H4 (cell line): ENCODE data around the gene RNU1-2. TPM values are rescaled to one million over a fixed set of nuclear protein-coding genes. Genes with fewer than 3 reads are reported as not detected.
"Not testable (repeated sequence)": the region's sequence is repeated elsewhere in the genome, so short reads cannot be mapped to it uniquely, and the experiment has no call there.

Experiments used
- DNase-seq: peaks from one replicate; pipeline ENCODE4 v3.0.0-alpha.2; 2015; ENCODE audit warnings: low spot score
- total RNA-seq: library from RNA; depleted of rRNA; stranded (reverse); fragments of >200 nt; shearing (Covaris generic); gene quantifications from 2 replicates; pipeline ENCODE4 v1.2.3, GENCODE V29; 2014

RNU1-2 gene
- total RNA-seq, 1 experiment from 2014 or later, result not detected

DNA sequence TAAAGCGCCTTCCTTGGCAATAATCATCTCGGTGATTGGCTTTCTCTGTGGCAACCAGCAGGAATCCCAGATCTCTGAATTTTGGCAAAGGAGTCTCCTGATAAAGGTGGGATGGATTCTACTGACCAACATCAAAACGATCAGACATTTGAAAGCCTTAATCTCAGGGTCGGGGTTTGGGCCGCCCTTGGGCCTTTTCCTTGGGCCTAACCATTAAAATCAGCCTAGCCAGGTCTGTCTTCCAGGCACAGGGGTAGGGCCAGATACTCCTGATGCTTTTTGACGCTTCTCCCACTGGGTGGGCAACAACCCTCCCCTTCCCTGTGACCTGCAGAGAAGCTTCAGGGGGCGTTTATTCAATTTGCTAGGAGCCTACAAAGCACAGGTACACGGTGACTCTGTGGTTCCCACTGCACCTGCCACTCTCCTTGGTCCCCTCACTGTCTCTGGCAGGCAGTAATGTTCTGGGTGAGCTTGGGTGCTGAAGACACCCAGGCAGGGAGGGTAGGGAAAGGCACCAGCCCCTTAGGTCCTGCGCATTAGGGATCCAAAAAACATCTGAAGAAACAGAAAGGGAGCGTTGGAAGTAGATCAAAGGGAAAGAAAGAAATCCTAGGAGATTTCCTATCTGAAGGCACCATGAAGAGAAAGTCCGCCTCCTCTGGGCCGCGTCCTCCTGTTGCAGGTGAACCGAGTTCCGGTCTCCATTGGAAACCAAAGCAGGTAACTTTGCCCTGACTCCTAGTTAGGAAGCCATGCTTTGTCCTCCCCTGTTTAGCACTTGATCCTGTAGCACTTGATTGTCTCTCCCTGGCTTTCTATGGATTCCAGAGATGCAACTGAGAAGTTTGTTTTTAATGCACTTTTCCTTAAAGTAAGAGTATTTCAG, 12.3 kb downstream of the RNU1-2 start:
- no peak for DNase-seq

DNA sequence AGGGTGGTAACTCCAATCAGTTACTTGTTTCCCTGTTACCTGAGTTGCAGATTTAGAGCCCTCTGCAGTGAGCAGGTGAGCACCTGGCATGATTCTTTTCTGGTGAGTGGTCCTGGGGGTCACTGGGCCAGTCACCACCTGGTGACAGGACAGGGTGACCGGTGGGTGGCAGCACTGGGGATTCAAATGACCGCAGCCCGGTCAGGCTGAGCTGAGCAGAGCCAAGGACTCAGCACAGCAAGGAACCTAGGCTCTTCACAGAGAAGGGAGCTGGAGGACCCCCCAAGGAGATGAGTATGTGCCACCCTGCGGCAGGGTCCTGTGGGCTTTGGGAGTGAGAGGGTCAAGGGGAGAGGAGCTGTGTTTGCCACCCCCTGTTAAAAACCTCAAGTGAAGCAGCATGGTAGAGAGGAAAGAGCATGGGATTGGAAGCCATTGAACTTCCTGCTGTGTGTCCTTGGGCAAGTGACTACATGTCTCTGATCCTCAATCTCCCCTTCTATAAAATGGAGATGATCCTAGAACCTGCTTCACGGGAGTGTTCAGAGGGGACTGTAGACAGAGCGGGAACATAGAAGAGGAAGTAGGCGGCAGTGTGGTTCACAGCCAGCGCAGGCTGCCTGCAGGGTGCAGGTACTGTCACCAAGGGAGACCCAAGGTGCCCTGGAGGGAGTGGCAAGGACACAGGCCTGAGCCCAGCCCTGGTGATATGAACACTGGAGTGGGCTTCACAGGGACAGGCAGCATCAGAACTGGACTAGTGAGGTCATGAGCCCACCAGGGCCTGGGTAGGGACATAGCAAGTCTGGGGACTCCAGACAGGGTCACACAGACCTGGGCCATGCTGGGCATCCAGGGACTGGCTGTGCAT, 16.3 kb downstream of the RNU1-2 start:
- DNase-seq, result not testable (repeated sequence)

DNA sequence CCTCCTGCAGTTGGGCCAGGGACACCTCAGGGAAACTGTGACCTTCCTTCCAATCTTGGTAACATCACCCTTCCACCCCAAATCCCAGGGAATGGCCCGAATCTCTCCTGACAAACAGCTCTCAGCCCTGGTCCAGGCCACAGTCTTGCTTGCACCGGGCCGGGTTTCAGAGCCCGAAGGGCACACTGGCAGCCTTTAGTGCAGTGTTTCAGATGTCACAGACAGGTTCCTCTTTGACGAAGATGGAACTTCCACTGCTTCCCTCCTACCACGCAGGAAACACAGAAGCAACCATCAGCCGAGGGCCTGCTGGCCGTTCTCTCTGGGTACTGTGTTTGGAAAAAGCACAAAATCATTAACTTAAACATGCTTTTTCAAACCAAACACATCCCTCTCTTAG, 17.0 kb downstream of the RNU1-2 start:
- DNase-seq, result not testable (repeated sequence)

DNA sequence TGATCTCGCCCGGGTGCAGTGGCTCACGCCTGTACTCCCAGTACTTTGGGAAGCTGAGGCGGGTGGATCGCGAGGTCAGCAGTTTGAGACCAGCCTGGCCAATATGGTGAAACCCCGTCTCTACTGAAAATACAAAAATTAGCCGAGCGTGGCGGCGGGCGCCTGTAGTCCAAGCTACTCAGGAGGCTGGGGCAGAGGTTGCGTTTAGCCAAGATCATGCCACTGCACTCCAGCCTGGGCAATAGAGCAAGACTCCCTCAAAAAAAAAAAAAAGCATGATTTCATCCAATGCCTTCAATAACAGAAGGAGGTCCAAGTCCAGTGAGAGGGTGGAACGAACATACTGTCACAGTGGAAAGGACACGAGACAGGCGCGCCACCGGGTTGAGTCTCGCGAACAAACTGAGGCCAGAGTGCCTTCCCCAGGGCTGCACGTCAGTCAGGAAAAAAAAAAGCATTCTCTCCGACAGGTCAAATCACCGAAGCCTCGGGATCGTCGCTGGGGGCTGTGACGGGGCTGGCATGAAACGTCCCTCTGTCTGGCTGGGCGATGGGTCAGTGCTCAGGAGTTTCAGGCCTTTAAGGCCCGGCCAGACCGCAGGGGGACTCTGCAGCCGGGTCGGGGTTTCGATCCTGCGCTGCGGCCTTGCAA, 17.5 kb downstream of the RNU1-2 start:
- no peak for DNase-seq

DNA sequence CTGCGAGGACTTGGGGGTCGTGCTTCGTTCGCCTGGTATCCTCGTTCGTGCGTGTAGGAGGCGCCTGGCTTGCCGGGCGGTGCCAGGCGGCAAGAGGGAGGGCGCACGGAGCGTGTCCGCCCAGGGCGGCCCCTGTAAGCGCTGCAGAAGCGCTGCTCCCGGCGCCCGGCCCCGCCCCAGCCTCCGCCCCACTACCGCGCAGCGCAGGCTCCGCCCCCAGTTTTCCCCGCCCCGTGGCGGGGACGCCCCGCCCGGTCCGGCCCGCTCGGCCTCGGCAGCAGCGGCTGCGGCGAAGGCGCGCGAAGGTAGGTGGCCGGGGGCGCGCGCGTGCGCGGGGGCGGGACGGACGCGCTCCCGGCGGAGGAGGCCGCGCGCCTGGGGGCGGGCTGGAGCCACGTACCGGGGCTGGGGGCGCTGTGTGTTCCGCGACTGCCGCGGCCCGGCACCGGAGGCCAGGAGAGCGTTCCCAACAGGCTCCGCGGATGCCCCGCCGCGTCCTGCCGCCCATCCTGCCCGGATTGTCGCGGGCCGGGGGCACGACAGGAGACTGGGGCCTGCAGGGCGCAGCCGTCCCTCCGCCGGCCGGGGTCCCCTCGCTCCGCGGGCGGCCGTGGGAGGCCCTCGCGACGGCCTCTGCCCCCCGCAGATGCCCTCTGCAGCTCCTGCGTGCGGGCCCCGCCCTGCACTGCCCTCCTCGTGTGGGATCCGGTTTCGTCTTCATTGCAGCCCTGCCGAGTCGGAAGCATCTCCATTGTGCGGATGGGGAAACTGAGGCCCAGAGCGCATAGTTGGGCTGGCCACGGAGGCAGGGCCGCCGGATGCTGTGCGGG, 18.3 kb downstream of the RNU1-2 start:
- peak; percentile 76 for DNase-seq

DNA sequence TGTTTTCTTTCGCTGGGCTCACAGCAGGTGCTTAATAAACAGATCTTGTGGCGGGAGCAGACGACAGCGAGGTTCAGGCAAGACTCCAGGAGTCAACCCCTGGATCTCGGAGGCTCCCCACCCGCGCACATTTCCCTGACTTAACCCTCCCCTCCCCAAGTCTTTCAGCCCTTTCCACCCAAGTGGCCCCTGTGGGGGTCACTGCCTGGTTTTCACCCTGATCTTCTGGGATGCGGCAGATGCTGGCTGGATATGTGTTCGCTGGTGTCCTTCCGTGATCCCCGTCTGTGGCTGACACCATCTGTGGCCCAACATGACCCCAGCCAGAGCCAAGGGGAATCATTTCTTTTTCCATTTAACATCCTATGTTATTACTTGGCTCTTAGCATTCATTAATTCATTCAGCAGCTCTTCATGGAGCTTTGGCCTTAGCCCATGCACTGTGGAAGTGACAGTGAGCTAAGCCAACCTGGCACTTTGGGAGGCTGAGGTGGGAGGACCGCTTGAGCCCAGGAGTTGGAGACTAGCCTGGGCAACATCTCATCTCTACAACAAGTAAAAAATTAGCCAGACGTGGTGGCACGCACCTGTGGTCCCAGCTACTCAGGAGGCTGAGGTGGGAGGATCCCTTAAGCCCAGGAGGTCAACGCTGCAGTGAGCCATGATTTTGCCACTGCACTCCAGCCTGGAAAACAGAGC, 19.3 kb downstream of the RNU1-2 start:
- not testable (repeated sequence) for DNase-seq

DNA sequence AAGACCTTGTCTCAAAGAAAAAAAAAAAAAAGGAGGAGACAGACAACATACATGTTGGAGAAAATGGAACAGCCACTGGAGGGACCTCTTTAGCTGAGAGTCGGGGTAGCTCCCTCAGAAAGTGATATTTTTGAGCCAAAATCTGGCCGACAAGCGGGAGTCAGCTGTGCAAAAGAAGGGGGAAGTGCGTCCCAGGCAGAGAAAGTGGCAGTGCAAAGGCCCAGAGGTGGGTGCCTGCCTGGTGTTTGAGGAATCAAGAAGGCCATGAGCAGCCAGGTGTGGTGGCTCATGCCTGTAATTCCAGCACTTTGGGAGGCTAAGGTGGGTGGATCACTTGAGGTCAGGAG, 19.8 kb downstream of the RNU1-2 start:
- DNase-seq, result no peak

DNA sequence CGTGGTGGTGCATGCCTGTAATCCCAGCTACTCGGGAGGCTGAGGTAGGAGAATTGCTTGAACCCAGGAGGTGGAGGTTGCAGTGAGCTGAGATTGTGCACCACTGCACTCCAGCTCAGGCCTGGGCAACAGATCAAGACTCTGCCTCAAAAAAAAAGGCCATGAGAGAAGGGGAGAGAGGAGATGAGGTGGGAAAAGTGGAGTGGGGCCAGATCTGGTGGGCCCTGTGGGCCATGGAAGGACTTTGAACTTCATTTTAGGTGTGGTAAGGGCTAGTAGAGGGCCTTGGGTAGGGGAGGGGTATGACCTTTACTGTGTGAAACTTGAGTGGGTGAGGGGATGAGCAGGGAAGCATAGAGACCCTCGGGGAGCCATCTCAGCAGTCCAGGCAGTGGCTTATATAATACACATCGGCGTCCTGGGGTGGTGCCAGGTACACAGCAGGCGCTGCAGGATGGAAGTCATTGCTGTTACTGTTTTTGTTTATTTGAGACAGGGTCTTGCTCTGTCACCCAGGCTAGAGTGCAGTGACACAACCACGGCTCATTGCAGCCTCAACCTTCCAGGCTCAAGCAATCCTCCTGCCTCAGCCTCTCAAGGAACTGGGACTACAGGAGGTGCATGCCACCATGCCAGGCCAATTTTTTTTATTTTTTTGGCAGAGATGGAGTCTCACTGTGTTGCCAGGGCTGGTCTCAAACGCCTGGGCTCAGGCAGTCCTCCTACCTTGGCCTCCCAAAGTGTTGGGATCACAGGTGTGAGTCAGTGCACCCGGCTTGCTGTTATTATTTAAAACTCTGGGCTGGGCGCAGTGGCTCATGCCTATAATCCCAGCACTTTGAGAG, 20.5 kb downstream of the RNU1-2 start:
- not testable (repeated sequence) for DNase-seq

DNA sequence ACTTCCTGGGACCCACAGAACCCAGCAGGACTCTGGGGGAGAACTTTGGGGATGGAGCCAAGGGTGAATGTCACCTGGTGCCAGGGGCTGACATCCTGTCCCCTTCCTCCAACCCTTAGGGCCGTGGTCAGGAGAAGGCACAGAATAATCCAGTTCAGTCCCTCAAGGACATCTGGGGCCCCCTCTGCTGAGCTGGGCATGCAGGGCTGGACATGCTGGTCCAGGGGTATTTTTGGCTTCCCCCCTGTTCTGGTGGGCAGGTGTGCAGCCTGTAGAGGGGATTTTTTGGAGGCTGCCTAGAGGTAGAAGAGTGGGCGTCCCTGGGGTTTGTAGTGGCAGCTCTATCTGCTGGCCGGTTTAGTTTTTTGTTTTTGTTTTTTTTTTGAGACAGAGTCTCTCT, 22.6 kb downstream of the RNU1-2 start:
- no peak for DNase-seq

DNA sequence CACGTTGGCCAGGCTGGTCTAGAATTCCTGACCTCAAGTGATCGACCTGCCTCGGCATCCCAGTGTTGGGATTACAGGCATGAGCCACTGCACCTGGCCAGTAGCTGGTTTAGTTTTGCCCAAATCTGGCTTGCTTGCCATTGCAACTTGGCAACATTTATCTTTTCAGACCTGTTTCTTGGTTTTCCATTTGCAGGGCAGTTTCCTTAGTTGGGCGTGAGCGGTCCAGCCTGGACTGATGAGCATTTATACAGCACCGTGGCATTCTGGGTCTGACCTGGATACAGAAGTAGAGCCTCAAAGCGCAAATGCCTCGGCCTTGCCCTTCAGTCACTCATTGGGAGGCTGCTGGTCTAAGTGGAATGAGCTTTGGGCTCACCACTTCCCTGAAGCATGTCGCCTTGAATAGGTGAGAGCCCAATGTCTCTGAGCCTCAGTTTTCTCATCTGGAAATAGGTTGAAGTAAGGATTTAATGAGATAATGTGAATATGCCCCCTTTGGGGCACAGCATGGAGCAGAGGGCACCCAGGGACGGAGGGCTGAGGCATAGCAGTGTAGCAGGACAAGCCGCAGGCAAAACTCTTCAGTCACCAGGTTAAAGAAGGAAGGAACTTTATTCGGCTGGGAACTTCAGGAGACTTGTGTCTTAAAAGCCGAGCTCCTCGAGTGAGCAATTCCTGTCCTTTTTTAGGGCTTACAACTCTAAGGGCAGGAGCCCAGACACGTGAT, 23.3 kb downstream of the RNU1-2 start:
- DNase-seq, result not testable (repeated sequence)

DNA sequence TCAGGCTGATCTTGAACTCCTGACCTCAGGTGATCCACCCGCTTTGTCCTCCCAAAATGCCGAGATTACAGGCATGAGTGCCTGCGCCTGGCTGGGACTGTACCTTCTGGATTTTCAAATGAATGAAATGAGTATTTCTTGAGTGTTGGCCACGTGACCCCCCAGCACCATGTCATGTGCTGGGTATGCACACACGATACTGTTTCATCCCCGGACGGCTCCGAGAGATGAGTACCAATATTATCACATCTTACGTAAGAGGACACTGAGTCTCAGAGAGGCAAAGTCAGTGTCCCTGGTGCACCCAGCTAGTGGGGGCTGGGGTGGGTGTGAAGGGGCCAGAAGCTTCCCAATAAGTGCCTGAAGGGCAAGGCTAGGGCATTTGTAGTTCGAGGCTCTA, 25.2 kb downstream of the RNU1-2 start:
- DNase-seq, result no peak

DNA sequence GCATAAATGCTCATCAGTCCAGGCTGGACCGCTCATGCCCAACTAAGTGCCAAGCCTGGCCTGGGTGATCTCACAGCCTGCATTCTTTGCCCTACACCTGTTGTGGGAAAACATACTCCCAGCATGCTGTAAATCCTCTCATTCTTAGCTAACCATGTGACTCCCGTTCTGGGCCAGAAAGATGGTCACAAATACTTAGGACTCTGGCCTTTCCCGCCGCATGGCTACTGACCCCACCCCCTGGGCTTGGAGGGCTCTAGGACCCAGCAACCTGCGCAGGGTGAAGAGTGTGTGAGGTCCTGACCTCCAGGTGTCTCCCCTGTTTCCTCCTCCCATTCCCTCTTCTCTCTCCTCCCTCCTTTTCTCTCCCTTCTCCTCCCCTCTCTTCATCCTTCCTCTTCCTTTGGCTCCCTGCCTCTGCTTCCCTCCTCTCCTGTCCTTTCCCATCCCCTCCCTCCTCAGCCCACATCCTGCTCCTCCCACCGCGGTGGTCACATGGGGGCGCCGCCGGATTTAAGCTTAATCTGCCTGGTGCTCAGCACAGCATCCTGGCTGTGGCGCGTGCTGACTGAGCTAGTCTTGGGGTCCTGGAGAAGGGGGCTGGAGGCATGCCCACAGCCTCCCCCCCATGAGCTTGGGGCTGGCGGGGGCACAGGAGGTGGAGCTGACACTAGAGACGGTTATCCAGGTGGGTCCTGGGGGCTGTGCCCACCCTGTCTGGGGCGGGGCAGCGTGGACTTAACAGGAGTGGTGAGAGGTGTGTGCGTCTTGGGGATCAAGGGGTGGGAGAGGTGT, 25.8 kb downstream of the RNU1-2 start, which contains the start of gene CROCC:
TSS of gene CROCC (plus strand) at position 541 of the 795 bp plus-strand sequence. CDS start at position 629, 88 bp downstream.
- no peak for DNase-seq

DNA sequence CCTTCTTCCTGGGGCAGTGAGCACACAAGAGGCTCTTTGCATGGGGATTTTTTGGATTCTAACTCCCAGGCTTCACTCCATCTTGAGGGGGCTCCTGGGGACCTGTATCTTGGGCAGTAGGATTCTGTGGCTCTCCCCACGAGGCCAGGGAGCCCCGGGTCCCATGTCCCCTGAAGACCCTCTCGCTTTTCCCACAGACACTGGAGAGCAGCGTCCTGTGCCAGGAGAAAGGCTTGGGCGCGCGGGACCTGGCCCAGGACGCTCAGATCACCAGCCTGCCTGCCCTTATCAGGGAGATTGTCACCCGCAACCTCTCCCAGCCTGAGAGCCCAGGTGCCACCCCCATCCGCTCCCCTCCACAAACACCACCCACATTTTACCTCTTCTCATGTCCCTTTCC, 26.7 kb downstream of the RNU1-2 start:
- DNase-seq, result no peak

DNA sequence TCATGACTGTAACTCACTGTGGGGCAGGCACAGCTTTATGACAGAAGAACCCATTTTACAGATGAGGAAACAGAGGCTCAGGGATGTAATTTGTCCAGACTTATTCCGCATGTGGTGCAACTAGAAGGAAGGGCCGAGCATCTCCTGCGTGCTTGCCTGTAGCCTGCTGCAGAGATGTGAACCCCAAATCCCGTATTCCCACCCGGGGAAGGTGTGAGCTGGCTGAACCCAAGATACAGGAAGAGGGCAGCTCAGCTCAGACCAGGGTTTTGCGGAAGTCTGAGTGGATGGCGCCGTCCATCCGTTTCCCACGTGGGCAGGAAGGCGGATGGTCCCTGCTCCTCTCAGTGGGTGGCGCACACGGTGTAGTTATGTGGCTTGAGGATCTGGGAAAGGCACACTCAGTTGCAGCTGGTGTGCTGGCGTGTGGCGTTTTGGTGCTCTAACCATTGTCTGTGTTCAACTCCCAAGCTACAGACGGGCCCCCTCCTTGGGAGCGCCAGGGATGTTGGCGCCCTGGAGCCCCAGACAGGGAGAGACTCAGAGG, 27.2 kb downstream of the RNU1-2 start:
- DNase-seq, result no peak

DNA sequence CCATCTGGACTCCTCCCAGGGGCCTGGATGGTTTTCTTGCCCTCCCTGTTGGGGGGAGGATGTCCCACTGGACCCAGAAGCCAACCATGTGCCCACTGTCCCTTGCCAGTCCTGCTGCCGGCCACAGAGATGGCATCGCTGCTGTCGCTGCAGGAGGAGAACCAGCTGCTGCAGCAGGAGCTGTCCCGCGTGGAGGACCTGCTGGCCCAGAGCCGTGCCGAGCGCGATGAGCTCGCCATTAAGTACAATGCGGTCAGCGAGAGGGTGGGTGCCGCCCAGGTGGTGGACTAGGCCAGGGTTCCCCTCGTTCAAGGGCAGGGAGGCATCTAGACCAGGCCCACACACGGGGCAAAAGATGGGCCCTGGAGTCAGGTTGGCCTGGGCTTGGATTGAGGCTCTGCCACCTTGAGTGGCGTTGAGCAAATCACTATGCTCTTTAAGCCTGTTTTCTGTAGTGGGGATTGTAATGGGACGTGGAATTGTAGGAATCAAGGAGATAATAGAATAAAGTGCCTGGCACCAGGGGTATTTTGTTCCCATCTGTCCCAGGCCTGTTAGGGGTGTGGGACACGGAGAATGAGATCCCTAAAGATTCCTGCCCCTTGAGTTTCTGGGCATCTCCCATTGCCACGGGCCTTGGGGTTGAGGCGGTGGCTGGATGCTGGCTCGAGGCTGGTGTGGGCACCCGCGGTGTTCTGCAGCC, 28.6 kb downstream of the RNU1-2 start:
- DNase-seq, result no peak

DNA sequence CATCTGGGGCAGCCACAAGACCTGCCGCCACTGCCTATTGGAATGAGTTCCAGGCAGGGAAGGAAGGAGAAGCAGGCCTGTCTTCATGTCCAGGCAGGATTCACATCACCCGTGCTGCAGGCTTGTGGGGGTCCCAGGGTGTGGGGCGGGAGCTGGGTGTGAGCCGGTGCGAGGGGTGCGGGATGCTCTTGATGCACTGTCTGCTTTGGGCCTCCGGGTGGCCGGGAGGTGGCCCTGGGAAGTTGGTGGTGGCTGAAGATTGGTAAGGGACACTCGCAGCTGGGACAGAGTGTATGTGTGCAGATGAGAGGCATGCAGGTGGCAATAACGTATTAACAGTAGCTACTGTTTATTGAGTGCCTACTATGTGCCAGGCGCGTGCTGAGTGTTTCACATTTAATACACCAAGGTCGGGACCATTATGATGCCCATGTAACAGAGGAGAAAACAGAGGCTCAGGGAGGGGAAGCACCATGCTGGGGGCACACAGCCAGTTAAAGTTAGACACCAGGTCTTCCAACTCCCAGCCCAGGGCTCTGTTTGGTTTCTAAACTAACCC, 29.2 kb downstream of the RNU1-2 start:
- no peak for DNase-seq
